GM15510 (cell line): ENCODE measurements around the gene OR5AU1.

Experiments used
- POLR2A ChIP-seq: IDR thresholded peaks from 3 replicates; pipeline ENCODE4 v1.6.1; 2011; ENCODE audit warnings: borderline replicate concordance; ENCODE audit not compliant: insufficient read length; ENCODE audit errors: extremely low read depth

OR5AU1 gene

DNA sequence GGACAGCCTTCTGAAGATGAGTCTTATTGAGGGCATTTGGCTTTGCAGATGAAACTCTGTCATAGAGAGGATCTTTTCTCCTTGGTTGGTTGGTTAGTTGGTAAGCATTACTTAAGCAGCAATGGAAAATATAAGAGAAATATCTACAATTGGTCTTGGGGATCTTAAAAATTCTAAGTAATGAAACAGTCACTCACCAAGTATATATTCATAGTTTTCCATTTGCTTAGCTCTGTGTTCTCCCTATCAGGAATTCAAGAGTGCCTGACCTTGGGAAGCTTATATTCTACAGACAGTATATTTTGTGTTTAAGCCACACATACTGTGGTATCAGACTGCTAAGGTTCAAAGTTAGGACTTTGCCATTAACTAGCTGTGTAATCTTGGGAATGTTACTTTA, at the start of gene OR5AU1:
TSS of gene OR5AU1 (minus strand) at position 101 of the 400 bp plus-strand sequence. CDS start 191 bp downstream, outside the sequence.
- TF ChIP-seq POLR2A = no peak

DNA sequence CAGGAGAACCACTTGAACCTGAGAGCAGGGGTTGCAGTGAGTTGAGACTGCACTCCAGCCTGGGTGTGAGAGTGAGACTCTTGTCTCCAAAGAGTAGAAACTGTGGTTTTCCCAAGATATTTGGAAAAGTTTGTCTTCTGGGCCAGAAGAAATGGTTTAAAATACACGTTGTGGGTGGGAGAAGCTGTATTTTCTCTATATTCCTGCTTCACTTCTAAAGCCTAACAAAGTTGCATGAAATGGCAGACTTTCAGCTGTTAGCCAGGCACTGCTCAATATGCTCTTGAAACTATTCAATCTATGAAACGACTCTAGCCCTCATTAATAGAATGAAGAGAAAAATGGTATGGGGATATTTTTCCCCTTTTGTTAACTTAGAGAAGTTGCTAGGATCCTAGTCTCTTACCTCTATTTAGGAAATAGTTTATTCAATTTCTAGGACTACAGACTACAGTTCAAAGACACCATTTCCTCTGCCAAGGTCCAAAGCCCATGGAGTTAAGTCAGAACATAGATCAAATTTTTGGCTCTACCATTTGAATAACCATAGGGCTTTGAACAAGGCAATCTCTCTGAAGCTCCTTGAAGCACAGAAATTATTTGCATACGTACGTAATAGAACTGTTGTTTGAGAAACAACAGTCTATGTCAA, 49.3 kb upstream of the OR5AU1 start:
- peak; percentile 3 for TF ChIP-seq POLR2A

DNA sequence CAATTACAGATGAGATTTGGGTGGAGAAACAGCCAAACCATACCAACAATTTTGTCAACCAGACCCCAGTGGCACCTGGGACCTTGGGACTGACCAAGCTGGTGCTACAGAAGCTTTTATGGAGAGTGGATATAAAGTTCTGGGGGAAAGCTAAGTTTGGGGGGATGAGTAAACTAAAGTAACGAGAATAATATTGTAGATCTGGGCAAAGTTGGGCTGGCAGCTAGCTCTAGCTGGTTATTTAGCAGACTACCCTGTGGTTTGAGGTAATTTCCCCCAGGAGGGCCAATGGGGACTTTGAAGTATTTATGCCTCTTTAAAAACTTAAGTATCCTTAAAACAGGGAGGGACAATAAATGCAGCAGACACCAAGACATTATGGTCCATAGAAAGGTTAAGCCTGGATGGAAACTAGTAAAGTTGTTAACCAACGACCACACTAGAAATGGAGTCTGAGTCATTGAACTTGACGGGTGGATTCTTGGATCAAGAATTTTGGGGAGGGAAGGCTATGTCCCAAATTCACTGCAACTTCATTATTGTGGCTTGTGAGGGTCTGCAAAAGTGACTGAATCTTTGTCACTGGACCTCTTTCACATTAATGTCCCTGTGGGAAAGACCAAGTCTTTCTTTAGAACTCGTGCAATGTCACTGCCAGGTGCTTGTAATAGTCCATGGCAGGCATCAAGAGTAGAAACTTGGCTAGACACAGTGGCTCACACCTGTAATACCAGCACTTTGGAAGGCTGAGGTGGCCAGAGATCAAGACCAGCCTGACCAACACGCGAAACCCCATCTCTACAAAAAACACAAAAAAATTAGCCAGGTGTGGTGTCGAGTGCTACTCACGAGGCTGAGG, 48.5 kb upstream of the OR5AU1 start:
- no peak for TF ChIP-seq POLR2A

DNA sequence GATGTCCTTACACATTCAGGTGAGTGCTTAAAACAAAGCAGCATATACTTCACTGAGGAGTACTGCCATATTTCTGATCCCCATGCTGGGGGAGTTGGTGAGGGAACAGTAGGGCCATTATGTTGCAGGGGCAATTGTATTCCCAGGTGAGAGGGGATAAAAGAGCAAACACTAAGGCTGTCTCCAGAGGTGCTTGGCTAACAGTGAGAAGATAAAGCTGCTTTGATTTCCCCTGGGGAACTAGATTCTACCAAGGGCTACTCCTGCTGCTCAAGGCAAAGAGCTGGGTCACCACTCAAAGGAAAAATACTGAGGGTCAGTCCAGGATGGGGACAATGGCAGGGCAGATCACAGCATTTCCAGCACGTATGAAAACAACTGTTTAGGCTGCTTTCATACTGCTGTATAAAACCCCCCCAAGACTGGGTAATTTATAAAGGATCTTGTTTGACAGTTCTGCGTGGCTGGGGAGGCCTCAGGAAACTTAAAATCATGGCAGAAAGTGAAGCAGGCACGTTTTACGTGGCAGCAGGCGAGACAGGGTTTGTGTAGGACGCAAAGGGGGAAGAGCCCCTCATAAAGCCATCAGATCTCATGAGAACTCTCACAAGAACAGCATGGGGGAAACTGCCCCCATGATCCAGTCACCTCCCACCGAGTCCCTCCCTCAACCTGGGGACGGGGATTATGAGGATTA, 47.8 kb upstream of the OR5AU1 start:
- TF ChIP-seq POLR2A = peak; percentile 1

DNA sequence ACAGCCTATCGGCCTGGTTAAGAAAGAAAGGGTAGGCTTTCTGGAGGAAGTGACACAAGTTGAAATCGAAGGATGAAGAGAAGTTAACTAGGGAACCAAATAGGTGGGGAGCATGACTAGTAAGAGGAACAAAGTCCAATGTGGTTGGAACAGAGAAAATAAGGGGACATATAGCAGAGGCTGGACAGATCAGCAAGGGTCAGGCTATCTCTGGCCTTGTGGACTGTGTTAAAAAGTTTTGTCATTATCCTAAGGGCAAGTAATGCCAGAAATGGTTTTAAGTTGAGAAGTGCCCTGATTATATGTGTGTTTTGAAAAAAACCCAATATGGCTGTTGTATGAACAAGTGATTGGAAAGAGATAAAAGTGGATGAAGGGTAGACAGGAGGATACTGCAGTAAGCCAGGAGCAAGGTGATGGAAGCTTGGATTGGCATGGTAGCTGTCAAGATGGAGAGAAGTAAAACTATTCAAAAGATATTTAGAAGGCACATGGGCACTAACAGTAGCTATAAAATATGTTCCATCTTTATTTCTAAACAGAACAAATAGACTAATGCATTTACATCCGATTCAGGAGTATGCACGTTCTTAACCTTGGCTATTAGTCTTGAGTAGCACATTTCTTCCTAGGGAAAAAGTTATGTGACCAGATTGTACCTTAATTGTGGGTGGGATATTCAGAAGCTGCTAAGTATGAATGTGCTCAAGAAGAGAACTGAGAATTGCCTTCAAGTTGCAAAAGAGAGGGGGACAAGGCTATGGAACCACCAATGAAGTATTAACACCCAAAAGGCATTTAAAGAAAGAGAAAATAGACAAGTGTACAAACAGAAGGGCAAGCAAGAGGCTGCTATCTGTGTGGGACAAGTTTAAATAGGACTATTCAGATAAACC, 46.8 kb upstream of the OR5AU1 start:
- no peak for TF ChIP-seq POLR2A

DNA sequence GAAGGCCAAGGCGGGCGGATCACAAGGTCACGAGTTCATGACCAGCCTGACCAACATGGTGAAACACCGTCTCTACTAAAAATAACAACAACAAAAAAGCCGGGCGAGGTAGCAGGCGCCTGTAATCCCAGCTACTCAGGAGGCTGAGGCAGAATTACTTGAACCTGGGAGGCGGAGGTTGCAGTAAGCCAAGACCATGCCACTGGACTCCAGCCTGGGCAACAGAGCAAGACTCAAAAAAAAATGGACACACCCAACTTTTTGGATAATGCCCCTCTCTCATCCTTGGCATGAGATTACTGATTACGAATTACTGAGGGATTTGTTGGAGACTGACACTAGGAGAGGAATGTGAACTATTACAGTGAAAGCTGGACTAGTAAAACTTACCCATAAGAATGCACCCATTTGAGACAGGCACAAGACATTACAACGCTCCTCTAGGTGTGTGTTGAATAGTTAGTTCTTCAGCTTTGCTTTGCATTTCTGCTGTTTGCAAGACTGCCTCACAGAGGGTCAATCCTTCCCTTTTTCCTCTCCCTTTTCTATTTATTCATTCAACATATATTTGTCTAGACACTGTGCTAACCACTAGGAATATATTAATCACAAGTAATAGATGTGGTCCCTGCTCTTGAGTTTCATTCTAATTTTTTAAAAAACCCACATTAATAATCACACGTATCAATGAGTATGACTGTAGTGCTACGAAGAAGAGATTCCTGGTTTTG, 46.0 kb upstream of the OR5AU1 start:
- TF ChIP-seq POLR2A = no peak

DNA sequence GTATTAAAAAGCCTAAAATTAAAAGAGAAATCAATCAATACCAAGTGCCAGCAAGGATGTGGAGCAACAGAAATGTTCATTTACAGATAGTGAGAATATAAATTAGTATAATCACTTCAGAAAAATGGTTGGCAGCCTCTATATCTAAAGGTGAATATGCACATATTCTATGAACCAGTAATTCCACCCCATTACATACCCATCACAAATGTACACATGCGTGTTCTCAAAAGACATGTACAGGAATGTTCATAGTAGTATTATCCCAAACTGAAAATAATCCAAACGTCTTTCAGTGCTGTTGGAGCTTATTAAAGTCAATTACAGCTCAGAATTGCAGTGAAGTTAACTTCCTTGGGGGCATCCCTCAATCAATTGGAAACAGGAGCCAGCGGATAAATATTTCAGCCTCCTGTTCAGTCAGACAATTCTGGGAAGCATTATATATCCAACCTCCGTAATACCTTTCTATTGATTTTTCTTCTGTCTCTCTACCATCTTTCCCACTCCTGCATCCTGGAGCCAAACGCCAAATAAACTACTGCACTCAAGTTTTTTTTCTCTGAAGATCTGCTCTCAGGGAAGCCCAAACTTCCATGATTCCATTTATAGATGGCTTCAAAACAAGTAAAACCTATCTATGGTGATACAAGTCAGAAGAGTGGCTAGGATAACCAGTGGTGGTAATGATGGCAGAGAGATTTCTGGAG, 45.0 kb upstream of the OR5AU1 start:
- no peak for TF ChIP-seq POLR2A

DNA sequence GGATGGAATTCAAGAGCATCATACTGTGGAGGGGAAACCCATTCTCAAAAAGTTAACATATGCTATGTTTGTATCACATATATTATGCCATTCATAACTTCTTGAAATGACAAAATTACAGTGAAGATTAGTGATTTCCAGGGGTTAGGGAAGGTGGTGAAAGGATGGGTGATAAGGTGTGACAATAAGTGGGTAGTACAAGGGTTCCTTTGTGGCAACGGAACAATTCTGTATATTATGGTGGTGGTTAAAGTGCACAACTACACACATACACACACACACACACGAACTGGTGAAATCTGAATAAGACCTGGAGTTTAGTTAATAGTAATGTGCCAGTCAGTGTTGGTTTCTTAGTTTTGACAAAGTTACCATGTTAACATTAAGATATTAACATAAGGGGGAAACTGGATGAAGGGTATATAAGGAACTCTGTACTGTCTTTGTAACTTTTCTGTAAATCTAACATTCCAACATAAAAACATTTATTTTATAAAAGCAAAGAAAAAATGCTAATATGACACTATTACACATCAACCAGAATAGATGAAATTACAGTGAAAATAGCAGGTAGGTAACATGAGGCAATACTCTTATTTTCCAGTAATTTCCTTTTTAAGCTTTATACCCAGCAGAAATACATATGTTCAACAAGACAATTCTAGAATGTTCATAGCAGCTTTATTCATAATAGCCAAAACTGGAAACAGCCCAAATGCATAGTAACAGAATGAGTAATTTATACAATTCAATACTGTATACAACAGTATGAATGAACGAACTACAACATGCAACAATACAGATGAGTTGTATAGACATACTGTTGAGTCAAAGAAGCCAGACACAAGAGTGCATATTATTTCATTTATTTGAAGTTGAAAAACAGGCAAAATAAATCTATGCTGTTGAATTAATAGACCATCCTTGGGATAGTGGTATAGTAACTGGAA, 44.0 kb upstream of the OR5AU1 start:
- TF ChIP-seq POLR2A = no peak

DNA sequence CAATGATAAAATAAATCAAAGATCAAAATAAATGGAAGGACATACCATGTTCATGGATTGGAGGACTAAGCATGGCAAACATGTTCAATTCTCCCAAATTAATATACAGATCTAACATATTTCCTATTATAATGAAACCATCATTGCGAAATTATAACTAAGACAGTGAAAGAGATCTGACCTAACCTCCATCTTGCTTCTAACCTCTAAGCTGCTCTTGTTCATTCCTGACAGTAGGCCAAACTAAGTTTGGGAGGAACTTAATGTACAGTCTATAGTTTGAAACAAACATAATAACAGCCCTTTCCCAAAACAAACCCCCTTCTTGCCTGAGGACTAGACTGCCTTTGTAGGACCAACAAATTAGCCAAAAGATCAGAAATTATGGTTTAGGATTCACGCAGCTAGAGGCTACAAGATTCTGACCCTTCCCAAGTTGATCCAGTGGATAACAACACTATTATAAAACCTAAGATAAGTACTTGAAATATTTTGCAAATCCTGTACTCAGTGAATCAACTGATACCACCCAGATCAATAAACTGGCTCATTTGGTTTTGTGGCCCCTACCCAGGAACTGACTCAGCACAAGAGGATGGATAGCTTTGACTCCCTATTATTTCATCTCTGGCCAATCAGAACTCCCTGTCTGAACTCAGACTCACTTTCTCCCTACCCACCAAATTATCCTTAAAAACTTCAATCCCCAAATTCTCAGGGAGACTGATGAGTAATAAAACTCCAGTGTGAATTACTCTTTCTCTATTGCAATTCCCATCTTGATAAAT, 41.7 kb upstream of the OR5AU1 start:
- no peak for TF ChIP-seq POLR2A

DNA sequence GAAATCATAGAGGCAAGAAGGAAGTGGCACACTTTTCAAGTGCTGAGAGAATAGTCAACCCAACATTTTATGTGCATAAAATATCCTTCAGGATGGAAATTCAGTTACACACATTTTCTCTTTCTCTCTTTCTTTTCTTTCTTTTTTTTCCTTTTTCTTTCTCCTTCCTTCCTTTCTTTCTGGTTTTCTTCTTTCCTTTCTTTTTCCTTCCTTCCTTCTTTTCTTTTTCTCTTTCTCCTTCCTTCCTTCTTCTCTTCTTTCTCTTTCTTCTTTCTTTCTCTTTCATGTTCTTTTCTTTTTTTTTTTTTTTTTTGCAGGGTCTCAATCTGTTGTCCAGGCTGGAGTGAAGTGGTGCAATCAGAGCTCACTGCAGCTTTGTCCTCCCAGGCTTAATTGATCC, 38.7 kb upstream of the OR5AU1 start:
- no peak for TF ChIP-seq POLR2A

DNA sequence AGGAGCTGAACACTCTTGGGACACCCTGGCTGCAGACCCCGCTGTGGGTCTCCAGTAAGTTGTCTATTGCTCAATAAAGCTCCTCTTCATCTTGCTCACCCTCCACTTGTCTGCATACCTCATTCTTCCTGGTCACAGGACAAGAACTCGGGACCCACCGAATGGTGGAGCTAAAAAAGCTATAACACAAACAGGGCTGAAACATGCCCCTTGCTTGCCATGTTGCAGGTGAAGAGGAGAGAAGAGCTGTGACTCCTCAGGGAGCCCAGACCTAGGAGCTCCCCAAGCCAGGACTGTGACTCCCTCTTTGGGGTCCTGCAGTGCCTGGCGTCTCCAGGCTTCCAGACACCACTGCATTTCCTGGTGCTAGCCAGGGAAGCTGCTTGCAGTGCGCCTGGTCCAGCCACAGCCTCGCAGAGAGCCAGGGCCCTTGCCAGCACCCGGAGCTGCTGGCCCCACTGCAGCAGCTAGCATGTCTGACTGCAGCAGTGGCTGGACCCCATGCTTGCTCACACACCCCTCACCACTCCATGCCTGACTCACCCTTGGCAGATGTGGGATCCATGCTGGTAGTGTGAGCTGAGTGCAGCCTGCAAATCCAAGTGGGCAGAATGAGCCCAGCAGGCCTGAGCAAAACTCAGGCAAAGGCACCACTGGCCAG, 37.1 kb upstream of the OR5AU1 start:
- no peak for TF ChIP-seq POLR2A
